GM12801 (cell line): ENCODE data around the gene HAS3.

Experiments used
- TF ChIP-seq, protein P1 (sequence below): IDR thresholded peaks from one replicate; pipeline ENCODE4 v1.5.1; 2011; ENCODE audit warnings: control low read depth; ENCODE audit not compliant: insufficient read length; ENCODE audit errors: extremely low read depth

HAS3 gene

GRCh38 chr16:69114976-69115355 is 9.5 kb downstream of the HAS3 start:
- TF ChIP-seq, protein P1, sequence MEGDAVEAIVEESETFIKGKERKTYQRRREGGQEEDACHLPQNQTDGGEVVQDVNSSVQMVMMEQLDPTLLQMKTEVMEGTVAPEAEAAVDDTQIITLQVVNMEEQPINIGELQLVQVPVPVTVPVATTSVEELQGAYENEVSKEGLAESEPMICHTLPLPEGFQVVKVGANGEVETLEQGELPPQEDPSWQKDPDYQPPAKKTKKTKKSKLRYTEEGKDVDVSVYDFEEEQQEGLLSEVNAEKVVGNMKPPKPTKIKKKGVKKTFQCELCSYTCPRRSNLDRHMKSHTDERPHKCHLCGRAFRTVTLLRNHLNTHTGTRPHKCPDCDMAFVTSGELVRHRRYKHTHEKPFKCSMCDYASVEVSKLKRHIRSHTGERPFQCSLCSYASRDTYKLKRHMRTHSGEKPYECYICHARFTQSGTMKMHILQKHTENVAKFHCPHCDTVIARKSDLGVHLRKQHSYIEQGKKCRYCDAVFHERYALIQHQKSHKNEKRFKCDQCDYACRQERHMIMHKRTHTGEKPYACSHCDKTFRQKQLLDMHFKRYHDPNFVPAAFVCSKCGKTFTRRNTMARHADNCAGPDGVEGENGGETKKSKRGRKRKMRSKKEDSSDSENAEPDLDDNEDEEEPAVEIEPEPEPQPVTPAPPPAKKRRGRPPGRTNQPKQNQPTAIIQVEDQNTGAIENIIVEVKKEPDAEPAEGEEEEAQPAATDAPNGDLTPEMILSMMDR: no peak

DNA sequence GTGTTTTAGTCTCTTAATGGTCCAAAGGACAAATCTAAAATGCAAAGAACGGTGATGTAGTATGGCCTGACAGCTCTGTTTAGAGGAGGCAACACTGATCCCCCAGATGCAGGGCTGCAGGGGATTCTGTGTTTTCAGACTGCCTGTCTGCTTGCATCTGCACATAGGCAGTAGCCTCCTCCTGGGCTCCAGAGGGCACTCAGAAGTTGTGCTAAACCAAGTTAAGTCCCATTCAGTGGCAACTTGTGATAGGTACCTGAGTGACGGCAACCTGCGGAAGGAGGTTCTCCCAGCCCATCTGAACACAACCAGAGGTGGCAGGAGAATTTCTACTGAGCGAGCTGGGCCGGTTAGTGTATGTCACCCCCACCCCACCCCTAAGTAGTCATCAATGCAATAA is 9.9 kb downstream of the HAS3 start:
- TF ChIP-seq, protein P1: no peak

- TF ChIP-seq, protein P1: no peak
Measured at GRCh38 chr16:69115837-69116236, 10.4 kb downstream of the HAS3 start.

DNA sequence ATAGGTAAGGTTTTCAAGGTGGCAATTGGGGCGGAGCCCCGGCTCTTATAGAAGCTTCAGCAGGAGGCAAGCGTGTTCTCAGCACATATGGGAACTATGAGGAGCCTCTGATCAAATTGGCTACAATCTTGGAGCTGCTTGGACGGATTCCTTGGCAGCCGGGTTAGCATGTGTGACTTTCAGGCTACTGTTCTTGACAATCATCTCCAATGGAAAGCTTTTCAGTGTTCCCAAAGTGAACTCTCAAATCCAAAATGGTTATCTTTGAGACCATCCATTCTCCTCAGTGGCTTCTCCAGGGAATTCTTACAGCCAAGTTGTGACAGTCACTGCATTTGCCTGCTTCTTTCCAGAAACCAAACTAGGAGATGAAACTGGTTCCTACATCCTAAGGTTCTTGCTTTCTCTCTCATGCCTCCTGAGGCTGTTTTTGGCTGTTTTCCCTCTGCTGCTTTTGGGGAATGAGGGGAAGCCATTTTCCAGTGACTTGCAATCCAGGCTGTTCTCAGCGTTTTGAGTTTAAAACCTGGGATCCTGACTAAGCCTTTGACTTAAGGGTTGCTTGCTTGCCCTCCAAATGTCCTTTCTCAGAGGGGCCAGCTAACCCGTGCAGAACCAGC is 10.9 kb downstream of the HAS3 start:
- TF ChIP-seq, protein P1: no peak

DNA sequence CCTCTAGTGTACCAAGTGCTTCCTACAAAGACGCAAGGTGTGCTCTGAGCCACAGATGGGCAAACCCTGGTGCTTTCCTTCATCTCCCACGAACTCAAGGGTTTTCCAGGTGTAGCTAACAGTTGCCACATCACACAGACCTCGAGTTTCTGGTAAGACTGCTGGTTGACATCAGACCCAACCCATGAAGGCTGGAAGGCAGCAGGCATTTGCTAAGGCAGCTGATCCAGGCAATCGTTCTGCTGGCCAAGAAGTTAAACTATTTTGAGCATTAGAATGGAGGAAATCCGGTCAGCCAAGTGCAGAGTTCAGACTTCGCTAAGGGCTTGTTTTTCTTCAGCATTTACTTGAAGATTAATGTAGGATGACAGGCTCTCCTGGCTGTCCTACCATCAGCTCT is 11.5 kb downstream of the HAS3 start:
- TF ChIP-seq, protein P1: no peak

- TF ChIP-seq, protein P1: no peak
Measured at GRCh38 chr16:69118468-69118867, 13.0 kb downstream of the HAS3 start.

GRCh38 chr16:69118994-69119393 is 13.5 kb downstream of the HAS3 start:
- TF ChIP-seq, protein P1: no peak
